ENCODE data around the gene INPP5E.
A peak's percentile ranks its signal among the peaks of the same experiment; 100 is the strongest.

INPP5E gene

DNA sequence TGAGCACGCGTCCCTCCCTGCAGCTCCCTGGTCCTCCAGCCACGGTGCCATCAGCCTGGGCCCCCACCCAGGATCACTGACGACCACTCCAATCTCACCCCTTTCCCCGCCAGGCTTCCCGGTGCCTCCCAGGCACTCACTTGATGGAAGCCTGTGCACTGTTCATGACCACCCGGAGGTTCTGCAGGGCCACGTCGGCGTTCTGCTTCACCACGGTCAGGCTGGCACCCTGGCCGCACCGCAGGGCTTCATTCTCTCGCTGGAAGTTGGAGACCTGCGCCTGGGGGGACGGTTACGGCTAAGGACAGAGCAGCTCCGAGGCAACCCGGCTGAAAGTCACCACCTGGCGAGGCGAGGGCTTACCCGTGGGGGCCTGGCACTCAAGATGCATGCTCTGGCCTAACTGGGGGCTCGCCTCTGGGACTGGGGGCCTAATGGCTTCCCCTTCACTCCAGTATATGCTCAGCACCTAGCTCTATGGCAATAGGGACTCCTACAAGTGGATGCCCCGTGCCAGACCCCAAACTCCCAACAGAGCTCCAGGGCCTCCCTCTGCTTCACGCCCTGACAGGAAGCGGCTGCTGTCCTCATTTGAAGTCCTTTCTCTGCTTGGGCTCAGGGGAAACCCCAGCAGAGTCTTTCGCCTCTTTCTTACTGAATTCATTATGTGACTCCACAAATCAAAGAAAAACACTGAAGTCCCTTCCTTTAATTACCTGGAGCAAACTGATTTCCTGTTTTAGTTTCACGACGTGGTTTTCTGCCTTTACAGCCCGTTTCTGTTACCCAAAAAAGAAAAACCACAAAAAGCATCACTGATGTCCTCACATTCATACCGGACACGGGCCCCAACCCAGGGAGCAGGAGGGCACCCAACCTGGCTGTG lies 35.5 kb downstream of the INPP5E start:
- Mint-ChIP-seq H3K27ac (peak overlapping the region; percentile 95), H3K4me3 (peak overlapping the region; percentile 72), H3K27me3 (no peaks in the 10 kb centered on the region), H3K36me3 (peaks cover 12% of the 10 kb centered on the region), H3K9me3 (peaks cover 5% of the 10 kb centered on the region), H3K4me1 (peaks cover 36% of the 10 kb centered on the region)
- peak in 1 of 2 donors; percentile 26 for DNase-seq (ENCODE audit: low spot score in 2 of 2)
- ATAC-seq (ENCODE audit: low read depth): no peak

DNA sequence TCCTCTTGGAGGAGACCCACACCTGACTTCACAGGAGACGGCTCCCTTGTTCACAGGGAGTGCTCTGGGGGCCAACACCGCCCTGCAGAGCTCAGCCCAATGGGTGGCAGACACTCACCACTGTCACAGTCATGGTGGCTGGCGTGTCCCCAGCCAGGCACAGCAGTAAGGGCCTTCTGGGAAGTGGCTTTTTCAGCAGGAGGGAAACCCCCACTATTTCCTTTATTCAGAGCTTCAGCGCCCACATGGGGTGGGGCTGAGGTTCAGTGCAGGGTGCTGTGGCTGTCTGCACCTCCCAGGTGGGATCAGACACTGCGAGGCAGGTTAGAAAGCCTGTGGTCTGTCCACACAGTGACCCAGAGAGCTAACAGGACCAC lies 36.1 kb downstream of the INPP5E start:
- H3K4me1 Mint-ChIP-seq: peaks cover 37% of the 10 kb centered on the region
- peak overlapping the region; percentile 72 for H3K4me3 Mint-ChIP-seq
- H3K27ac Mint-ChIP-seq: peak overlapping the region; percentile 95
- DNase-seq (ENCODE audit: low spot score in 2 of 2) (peak; percentile 47 to 70), ATAC-seq (ENCODE audit: low read depth) (peak; percentile 86)
- H3K27me3 Mint-ChIP-seq: no peaks in the 10 kb centered on the region
- H3K9me3 Mint-ChIP-seq: peaks cover under 1% of the 10 kb centered on the region
- H3K36me3 Mint-ChIP-seq: peaks cover 7% of the 10 kb centered on the region

DNA sequence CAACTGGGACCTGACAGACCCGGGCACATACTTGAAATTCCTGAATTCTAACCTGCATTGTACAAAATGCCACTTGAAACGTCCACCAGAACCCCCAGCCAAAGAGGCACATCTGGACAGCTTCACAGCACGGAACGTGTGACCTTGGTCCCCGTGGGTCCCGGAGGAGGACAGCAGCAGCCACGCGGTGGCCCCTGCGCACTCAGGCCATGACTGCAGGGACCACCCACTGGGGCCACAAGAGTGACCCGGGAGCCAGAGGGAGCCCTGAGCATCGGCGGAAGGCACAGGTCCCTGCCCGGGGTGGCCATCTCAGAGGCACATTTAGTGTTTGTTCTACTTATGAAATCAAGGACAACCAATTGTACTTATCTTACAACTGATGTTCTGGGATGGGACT lies 37.6 kb downstream of the INPP5E start:
- no peak for DNase-seq (ENCODE audit: low spot score in 2 of 2)
- Mint-ChIP-seq H3K4me1 (peaks cover 28% of the 10 kb centered on the region), H3K27ac (no peak overlapping the region), H3K36me3 (peaks cover 4% of the 10 kb centered on the region), H3K9me3 (no peaks in the 10 kb centered on the region), H3K4me3 (no peak overlapping the region), H3K27me3 (no peaks in the 10 kb centered on the region)
- no peak for ATAC-seq (ENCODE audit: low read depth)

DNA sequence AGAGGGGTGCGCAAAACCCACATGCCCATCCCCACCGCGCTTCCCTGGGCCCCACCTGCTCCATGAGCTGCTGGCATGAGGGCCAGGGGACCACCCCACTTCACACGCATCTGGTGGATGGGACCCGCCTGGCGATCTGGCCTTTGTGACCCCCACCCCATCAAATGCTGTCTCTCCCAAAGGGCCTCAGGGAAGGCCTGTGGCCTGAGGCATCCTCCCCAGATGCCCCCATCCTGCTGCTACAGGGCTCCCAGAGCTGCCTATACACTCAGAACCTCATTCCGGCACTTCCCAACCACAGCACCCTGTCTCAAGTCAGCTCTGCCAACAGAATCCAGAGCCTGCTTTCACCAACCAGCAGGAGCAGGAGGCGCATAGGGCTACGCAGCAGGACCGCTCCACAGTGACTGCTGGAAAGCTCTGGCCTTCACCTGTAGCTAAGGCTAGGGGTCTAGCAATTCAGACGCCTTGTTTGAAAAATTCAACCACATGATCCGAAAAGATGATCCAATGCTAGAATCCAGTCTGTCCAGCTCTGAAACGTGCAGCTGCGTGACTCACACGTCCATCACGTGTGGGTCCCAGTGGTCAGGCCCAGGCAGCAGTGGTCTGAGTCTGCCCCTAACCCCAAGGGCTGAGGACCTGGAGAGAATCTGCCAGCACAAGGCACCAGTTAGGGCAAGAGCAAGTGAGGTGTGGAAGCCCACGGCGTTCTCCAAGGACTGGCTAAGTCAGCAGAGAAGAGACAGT lies 38.3 kb downstream of the INPP5E start:
- Mint-ChIP-seq H3K9me3 (no peaks in the 10 kb centered on the region), H3K36me3 (peaks cover 2% of the 10 kb centered on the region)

DNA sequence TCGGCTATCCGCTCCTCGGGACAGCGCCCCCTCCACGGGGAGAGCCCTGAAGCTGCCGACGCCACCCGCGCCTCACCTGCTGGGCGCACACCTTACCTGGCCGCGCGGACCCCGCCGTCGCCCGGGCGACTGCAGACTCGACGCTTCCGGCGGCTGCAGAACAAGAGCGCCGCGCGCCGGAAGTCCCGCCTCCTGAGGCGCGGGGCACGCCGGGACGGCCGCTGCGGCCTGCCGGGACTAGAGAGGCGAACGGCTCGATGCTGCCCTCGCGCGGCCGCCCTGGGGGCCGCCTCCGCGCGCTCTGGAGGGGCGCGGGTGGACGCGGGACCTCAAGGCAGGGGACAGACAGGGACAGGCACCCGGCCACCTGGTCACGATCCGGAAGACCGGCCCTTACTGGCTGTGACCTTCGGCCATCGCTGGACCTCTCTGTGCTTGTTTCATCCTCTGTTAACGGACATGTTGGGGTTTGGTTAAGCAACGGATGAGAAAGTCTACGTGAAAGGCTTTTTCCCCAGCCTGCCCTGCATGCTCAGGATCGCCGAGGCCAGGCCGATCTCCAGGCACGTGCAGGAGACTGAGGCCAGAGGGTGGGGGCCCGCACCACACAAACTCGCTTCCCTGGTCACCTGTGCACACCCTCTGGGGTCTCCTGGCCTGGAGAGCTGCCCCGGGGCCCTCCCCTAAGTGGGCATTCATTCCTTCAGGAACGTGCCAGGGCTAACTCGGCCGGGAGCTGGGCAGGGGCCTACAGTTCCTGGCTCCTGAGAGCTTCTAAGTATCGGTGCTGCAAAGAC lies 39.4 kb downstream of the INPP5E start, which contains the start of gene SNAPC4:
Gene SNAPC4 (minus strand): TSS at position 133 of the 797 bp plus-strand sequence. CDS start 1,742 bp downstream, outside the sequence.
- Mint-ChIP-seq H3K9me3 (no peaks in the 10 kb centered on the region), H3K27me3 (no peaks in the 10 kb centered on the region), H3K36me3 (peaks cover 2% of the 10 kb centered on the region), H3K4me1 (peaks cover 28% of the 10 kb centered on the region), H3K4me3 (peak within 1 kb of the TSS; percentile 79), H3K27ac (peak within 1 kb of the TSS; percentile 14)
- ATAC-seq (ENCODE audit: low read depth) (peak; percentile 69), DNase-seq (ENCODE audit: low spot score in 2 of 2) (peak; percentile 85 to 88)

More for the DNA sequence above, 38.3 kb downstream of the INPP5E start:
- Mint-ChIP-seq H3K27ac (no peak overlapping the region), H3K4me3 (peak overlapping the region; percentile 52), H3K27me3 (no peaks in the 10 kb centered on the region), H3K4me1 (peaks cover 28% of the 10 kb centered on the region)
- no peak for ATAC-seq (ENCODE audit: low read depth)
- no peak for DNase-seq (ENCODE audit: low spot score in 2 of 2)

DNA sequence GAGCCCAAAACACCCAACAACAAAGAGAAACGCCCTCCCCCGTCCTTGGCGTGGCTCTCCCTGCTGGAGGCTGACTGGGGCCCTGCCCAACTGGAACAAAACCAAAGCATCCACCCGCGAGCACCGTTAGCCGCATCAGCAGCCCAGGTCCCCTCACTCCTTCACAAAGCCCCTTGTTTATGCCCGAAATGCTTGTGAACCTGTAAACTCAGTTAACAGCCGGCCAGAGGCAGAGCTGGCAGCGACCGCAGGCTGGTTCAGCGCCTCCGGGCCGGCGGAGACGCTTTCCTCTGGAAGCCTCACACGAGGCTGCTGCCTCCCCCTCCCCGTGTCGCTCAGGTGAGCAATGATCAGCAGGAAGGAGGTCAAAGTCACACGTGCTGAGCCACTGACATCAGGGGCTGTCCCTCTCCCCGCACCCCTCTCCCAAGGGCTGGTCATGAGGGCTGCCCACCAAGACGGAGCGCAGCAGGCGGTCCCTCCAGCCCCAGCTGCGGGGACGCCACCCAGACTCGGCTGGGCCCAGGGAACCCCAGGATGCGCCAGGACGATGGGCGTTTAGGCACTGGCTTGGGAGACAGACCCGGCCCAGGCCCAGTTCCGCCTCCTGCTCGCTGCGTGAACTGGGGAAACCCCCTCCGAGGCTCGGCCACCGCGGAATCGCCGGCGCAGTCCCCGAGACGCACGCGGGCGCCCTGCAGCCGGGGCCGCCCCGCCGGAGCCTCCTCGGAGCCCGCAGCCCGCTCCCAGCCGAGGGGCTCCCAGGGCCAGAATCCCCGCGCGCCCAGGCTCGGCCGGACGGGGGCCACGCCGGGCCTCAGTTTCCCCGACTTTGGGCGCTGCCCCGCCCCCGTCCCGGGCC lies 40.2 kb downstream of the INPP5E start:
- Mint-ChIP-seq H3K36me3 (peaks cover 2% of the 10 kb centered on the region), H3K9me3 (no peaks in the 10 kb centered on the region), H3K4me1 (peaks cover 21% of the 10 kb centered on the region), H3K27me3 (no peaks in the 10 kb centered on the region), H3K27ac (peak overlapping the region; percentile 14), H3K4me3 (peak overlapping the region; percentile 79)
- DNase-seq (ENCODE audit: low spot score in 2 of 2) (peak in 1 of 2 donors; percentile 47), ATAC-seq (ENCODE audit: low read depth) (peak; percentile 21)

DNA sequence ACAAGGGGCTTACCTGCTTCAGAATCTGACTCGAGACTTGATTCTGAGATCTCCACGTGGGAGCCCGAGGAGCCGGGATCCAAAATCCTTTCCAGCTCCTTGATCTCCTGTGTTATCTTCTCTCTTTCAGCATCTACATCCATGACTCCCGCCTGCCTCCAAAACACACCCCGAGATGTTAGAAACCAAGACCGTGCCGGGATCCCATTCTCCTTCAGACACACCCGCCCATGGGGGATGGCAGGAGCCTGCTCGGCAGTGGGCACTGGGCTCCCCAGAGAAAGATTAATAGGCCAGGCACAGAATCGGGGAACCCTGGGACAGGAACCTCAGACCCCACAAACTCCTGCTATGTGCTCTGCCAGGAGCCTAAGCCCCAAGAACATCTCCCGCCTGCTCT lies 41.4 kb downstream of the INPP5E start:
- no peak overlapping the region for H3K27ac Mint-ChIP-seq
- H3K27me3 Mint-ChIP-seq: no peaks in the 10 kb centered on the region
- peaks cover 11% of the 10 kb centered on the region for H3K4me1 Mint-ChIP-seq
- H3K4me3 Mint-ChIP-seq: peak overlapping the region; percentile 79
- ATAC-seq (ENCODE audit: low read depth): no peak
- H3K9me3 Mint-ChIP-seq: no peaks in the 10 kb centered on the region
- no peak for DNase-seq (ENCODE audit: low spot score in 2 of 2)
- peaks cover 2% of the 10 kb centered on the region for H3K36me3 Mint-ChIP-seq

DNA sequence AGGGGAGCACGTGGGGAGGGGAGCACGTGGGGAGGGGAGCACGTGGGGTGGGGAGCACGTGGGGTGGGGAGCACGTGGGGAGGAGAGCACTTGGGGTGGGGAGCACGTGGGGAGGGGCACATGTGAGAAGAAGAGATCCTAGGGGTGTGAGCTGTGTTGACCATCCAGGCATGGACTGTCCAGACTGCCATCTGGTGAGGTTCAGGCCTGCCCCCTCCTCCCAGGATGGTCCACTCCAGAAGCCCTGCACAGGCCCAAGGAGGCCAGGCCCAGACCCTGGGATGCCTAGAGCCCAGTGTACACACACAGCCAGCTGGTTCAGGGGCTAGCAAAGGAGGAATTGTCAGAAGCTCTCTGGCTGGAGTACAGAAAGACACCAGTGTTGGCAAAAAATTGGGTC lies 42.0 kb downstream of the INPP5E start:
- Mint-ChIP-seq H3K4me3 (no peak overlapping the region), H3K9me3 (no peaks in the 10 kb centered on the region), H3K27me3 (no peaks in the 10 kb centered on the region), H3K36me3 (peaks cover 2% of the 10 kb centered on the region), H3K27ac (no peak overlapping the region), H3K4me1 (peaks cover 11% of the 10 kb centered on the region)
- ATAC-seq (ENCODE audit: low read depth) (no peak), DNase-seq (ENCODE audit: low spot score in 2 of 2) (no peak)

DNA sequence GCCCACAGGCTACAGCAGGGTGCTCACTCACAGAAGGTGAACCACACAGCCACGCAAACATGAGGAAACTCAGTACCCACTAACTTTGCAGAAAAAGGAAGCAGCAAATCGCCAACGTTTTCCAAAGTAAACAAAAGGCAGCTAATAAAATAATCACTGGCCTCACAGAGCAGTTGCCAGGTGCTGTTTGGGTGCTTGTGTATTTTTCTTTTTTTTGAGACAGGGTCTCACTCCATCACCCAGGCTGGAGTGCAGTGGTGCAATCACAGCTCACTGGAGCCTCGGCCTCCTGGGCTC lies 43.5 kb downstream of the INPP5E start:
- ATAC-seq (ENCODE audit: low read depth): no peak
- H3K4me3 Mint-ChIP-seq: no peak overlapping the region
- no peaks in the 10 kb centered on the region for H3K9me3 Mint-ChIP-seq
- H3K4me1 Mint-ChIP-seq: peaks cover 10% of the 10 kb centered on the region
- no peaks in the 10 kb centered on the region for H3K27me3 Mint-ChIP-seq
- peaks cover 9% of the 10 kb centered on the region for H3K36me3 Mint-ChIP-seq
- no peak overlapping the region for H3K27ac Mint-ChIP-seq
- DNase-seq (ENCODE audit: low spot score in 2 of 2): no peak

DNA sequence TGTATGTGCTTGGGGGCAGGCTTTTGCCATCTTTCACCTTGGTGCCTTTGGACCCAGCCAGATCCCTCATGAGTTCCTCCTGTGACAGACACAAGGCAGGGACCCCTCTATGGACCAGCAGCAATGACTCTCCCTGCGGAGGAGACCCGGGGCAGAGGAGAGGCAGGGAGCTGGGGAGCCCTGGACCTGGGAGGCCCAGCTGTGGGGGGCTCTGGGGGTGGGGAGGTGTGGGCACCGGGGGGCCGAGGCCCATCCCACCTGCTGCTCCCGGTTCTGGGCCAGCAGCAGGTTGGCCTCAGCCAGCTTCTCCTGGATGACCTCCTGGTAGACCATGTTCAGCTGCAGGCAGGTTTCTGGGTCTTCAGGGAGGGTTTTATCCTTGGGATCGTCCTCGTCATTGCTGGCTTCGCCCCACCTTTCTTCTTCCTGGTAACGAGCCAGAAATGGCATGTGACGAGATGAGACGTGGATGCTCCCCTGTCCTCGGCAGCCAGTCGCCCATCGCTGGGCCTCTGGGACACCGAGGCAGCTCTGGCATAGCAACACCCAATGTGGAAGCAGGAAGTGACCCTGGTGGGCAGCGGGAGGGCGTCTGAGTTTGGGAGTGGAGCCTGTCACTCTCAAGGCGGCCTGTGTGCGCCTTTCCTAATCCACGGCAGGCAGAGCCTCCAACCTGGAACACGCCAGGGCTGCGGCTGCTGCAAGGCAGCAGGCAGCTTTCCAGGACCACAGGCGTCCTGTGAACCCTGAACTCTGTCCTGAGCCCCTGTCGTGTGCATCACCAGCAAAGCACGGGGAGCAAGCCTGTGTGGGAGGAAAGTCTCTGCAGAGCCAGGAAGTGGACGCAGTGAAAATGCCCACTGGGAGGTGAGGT lies 44.1 kb downstream of the INPP5E start:
- peaks cover 9% of the 10 kb centered on the region for H3K4me1 Mint-ChIP-seq
- H3K27me3 Mint-ChIP-seq: no peaks in the 10 kb centered on the region
- H3K4me3 Mint-ChIP-seq: no peak overlapping the region
- ATAC-seq (ENCODE audit: low read depth) (no peak), DNase-seq (ENCODE audit: low spot score in 2 of 2) (no peak)
- no peaks in the 10 kb centered on the region for H3K9me3 Mint-ChIP-seq
- H3K36me3 Mint-ChIP-seq: peaks cover 10% of the 10 kb centered on the region
- no peak overlapping the region for H3K27ac Mint-ChIP-seq

DNA sequence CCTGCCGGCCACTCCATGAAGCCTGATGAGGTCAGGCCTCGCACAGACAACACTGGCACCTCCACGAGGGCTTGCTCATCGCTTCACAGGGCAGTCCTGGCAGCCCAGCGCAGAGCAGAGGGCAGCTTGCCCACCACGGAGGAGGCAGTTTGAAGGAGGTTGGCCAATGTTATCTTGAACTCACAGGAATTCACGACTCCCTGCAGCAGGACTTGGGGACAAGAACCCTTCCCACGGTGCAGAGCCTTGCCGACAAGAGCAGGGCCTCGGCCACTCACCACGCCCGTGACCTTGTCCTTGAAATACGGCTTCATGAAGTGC lies 44.7 kb downstream of the INPP5E start:
- Mint-ChIP-seq H3K27me3 (no peaks in the 10 kb centered on the region), H3K36me3 (peaks cover 12% of the 10 kb centered on the region), H3K4me3 (no peak overlapping the region), H3K9me3 (no peaks in the 10 kb centered on the region), H3K27ac (no peak overlapping the region), H3K4me1 (peaks cover 9% of the 10 kb centered on the region)
- ATAC-seq (ENCODE audit: low read depth) (no peak), DNase-seq (ENCODE audit: low spot score in 2 of 2) (no peak)

DNA sequence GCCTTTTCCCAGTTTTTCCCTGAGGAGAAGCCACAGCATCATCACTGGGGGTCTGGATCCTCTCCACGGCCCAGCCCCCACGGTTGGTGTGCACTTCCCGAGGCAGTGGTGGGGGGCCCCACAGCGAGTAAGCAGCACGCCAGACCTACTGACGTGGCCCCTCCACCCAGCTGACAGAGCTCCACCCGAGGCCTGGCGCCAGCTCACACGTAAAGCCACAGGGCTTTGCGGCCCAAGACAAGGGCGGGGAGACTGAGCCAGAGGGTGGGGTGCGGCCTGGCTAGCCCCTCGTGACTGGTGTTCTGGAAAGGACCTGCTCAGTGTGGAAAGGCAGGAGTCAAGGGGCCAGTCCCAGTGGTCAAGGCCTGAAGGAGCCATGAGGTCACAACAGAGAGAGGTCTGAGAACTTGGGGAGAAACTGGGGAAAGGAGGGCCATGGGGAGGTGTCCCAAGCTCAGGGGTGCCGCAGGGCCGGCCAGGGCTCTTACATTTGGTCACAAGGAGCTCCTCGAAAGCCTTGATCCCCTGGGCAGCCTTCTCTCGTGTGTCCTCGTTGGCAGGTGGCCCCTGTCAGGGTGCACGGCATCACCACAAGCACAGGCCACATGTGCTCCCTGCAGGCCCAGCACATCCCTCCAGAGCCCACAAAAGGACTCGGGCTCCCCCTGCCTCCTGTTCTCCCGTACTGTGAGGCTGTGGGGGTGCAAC lies 45.2 kb downstream of the INPP5E start:
- Mint-ChIP-seq H3K4me1 (peaks cover 9% of the 10 kb centered on the region), H3K4me3 (no peak overlapping the region), H3K27me3 (no peaks in the 10 kb centered on the region), H3K27ac (no peak overlapping the region), H3K9me3 (no peaks in the 10 kb centered on the region), H3K36me3 (peaks cover 15% of the 10 kb centered on the region)
- ATAC-seq (ENCODE audit: low read depth): no peak
- no peak for DNase-seq (ENCODE audit: low spot score in 2 of 2)

All from memory B cell (primary cell).